ENCODE measurements around the gene TPPP3.

GRCh38 chr16:67378642-67379041, 14.7 kb downstream of the TPPP3 start:
- TF ChIP-seq POLR2A (IDR thresholded peaks at IDR 0.05; ENCODE audit: low read length) (no peak), GATA1 (IDR thresholded peaks at IDR 0.05; ENCODE audit: low read depth, low read length) (no peak)
